ENCODE data around the gene ACVR2B.
"Not testable (repeated sequence)": the region's sequence is repeated elsewhere in the genome, so short reads cannot be mapped to it uniquely, and the experiment has no call there.

ACVR2B gene
- total RNA-seq = 28.0 to 54.5 (median 35.7) reads per million in 3 experiments

GRCh38 chr3:38453075-38453912 is at the start of gene ACVR2B:
Gene ACVR2B (plus strand): TSS chr3:38453890. CDS start chr3:38454323, 433 bp downstream.
- peak; percentile 46 for DNase-seq

- DNase-seq = no peak
These were observed 49.4 kb upstream of the ACVR2B start for GRCh38 chr3:38404286-38404685.

GRCh38 chr3:38411591-38411990 is 42.1 kb upstream of the ACVR2B start:
- DNase-seq = no peak

GRCh38 chr3:38420758-38421157 is 32.9 kb upstream of the ACVR2B start:
- DNase-seq = not testable (repeated sequence)

GRCh38 chr3:38421679-38422336 is 31.9 kb upstream of the ACVR2B start:
- DNase-seq = no peak

GRCh38 chr3:38426798-38427426 is 26.8 kb upstream of the ACVR2B start:
- peak; percentile 29 for DNase-seq

GRCh38 chr3:38432871-38433658 is 20.6 kb upstream of the ACVR2B start:
- not testable (repeated sequence) for DNase-seq

GRCh38 chr3:38433661-38434060 is 20.0 kb upstream of the ACVR2B start:
- DNase-seq = not testable (repeated sequence)

- peak; percentile 49 for DNase-seq
These were observed 15.1 kb upstream of the ACVR2B start for GRCh38 chr3:38438436-38439069.

GRCh38 chr3:38443205-38443604 is 10.5 kb upstream of the ACVR2B start:
- not testable (repeated sequence) for DNase-seq

- no peak for DNase-seq
These were observed 7.5 kb upstream of the ACVR2B start for GRCh38 chr3:38446085-38446686.

- DNase-seq = no peak
These were observed 6.9 kb upstream of the ACVR2B start for GRCh38 chr3:38446812-38447211.

- DNase-seq = no peak
These were observed 2.8 kb upstream of the ACVR2B start for GRCh38 chr3:38450853-38451252.

GRCh38 chr3:38453913-38454177 is 155 bp downstream of the ACVR2B start:
- DNase-seq = no peak

GRCh38 chr3:38454178-38454883 is 641 bp downstream of the ACVR2B start:
- peak; percentile 41 for DNase-seq

GRCh38 chr3:38454884-38455638 is 1.4 kb downstream of the ACVR2B start:
- peak; percentile 21 for DNase-seq

- no peak for DNase-seq
These were observed 2.1 kb downstream of the ACVR2B start for GRCh38 chr3:38455639-38456430.

- DNase-seq = no peak
These were observed 3.7 kb downstream of the ACVR2B start for GRCh38 chr3:38457111-38458003.
